HepG2 (cell line): ENCODE results near the gene SLC7A6OS. TPM values are rescaled to one million over a fixed set of nuclear protein-coding genes. Genes with fewer than 3 reads are reported as not detected.

Source experiments
- ELF1 ChIP-seq: sonication (generic); formaldehyde crosslinking; IDR thresholded peaks from 2 replicates; pipeline ENCODE4 v1.4.0; 2020; ENCODE audit warnings: missing genetic modification reagents
- EP300 ChIP-seq, 3 experiments: sonication (generic) in 1 of 3; formaldehyde crosslinking in 1 of 3; IDR thresholded peaks; 2 replicates each; pipeline versions ENCODE4 v1.5.1 to v1.6.1; 2011 to 2020; ENCODE audit warnings: low read depth in 2 of 3, low read length in 2 of 3, borderline replicate concordance in 1 of 3, improper control_type of control experiment in 1 of 3, mild to moderate bottlenecking in 1 of 3, missing genetic modification reagents in 1 of 3, moderate library complexity in 1 of 3
- HMG20A ChIP-seq: IDR thresholded peaks from 2 replicates; pipeline ENCODE4 v1.6.1; 2016; ENCODE audit warnings: borderline replicate concordance
- HNRNPL ChIP-seq: fragments of 200-400 bp; formaldehyde crosslinking; IDR thresholded peaks from 2 replicates; pipeline ENCODE4 v1.6.1; 2017; ENCODE audit warnings: mild to moderate bottlenecking, low read depth, low read length
- KLF9 ChIP-seq: IDR thresholded peaks from 2 replicates; pipeline ENCODE4 v1.6.1; 2016; ENCODE audit warnings: low read depth
- MIER2 ChIP-seq: IDR thresholded peaks from 2 replicates; pipeline ENCODE4 v1.6.1; 2016; ENCODE audit warnings: missing biosample characterization, missing genetic modification reagents
- MYNN ChIP-seq: sonication (generic); formaldehyde crosslinking; IDR thresholded peaks from 2 replicates; pipeline ENCODE4 v1.4.0; 2020; ENCODE audit warnings: mild to moderate bottlenecking, low read depth, missing genetic modification reagents
- SP4 ChIP-seq: sonication (generic); formaldehyde crosslinking; IDR thresholded peaks from 2 replicates; pipeline ENCODE4 v1.8.1; 2023; ENCODE audit warnings: mild to moderate bottlenecking, missing genetic modification reagents
- SRSF4 ChIP-seq: fragments of 200-400 bp; formaldehyde crosslinking; IDR thresholded peaks from one replicate; pipeline ENCODE4 v1.6.1; 2018; ENCODE audit warnings: mild to moderate bottlenecking, low read depth, low read length, moderate library complexity; ENCODE audit not compliant: poor library complexity, severe bottlenecking
- TGIF2 ChIP-seq: IDR thresholded peaks from 2 replicates; pipeline ENCODE4 v1.6.1; 2016; ENCODE audit warnings: control low read depth, missing compliant biosample characterization
- ZNF292 ChIP-seq: sonication (generic); formaldehyde crosslinking; IDR thresholded peaks from 2 replicates; pipeline ENCODE4 v1.8.1; 2022; ENCODE audit warnings: mild to moderate bottlenecking, low read depth, missing genetic modification reagents, borderline replicate concordance
- ZNF333 ChIP-seq: sonication (generic); formaldehyde crosslinking; IDR thresholded peaks from 2 replicates; pipeline ENCODE4 v1.4.0; 2020; ENCODE audit warnings: mild to moderate bottlenecking, missing genetic modification reagents, borderline replicate concordance
- ZNF451 ChIP-seq: sonication (generic); formaldehyde crosslinking; IDR thresholded peaks from 2 replicates; pipeline ENCODE4 v1.5.0; 2020; ENCODE audit warnings: mild to moderate bottlenecking, missing genetic modification reagents
- ZNF510 ChIP-seq: sonication (generic); formaldehyde crosslinking; IDR thresholded peaks from 2 replicates; pipeline ENCODE4 v1.4.0; 2020; ENCODE audit warnings: low read depth, mild to moderate bottlenecking, missing genetic modification reagents
- ZNF530 ChIP-seq: sonication (generic); formaldehyde crosslinking; IDR thresholded peaks from 2 replicates; pipeline ENCODE4 v1.5.0; 2020; ENCODE audit warnings: low read depth, mild to moderate bottlenecking, missing genetic modification reagents
- ZNF550 ChIP-seq: sonication (generic); formaldehyde crosslinking; IDR thresholded peaks from 2 replicates; pipeline ENCODE4 v1.4.0; 2020; ENCODE audit warnings: mild to moderate bottlenecking, missing genetic modification reagents, borderline replicate concordance
- ZNF672 ChIP-seq: sonication (generic); formaldehyde crosslinking; IDR thresholded peaks from 2 replicates; pipeline ENCODE4 v1.8.1; 2022; ENCODE audit warnings: missing genetic modification reagents
- ZNF737 ChIP-seq: sonication (generic); formaldehyde crosslinking; IDR thresholded peaks from 2 replicates; pipeline ENCODE4 v1.5.0; 2020; ENCODE audit warnings: missing genetic modification reagents, mild to moderate bottlenecking, borderline replicate concordance
- polyA plus RNA-seq, 8 experiments: library from polyadenylated mRNA; depleted of rRNA in 3 of 8; stranded (reverse) in 7 of 8; unstranded in 1 of 8; fragments of >200 nt; fragmentation: Illumina TruSeq in 4 of 8; extraction: Trizol in 4 of 8; gene quantifications; 2 replicates each; pipeline versions ENCODE4 v1.2.1 to v1.2.3, GENCODE V29; 2011 to 2016; ENCODE audit warnings: low read depth in 4 of 8, missing spikeins in 1 of 8, mixed read lengths in 1 of 8; ENCODE audit not compliant: insufficient read depth in 1 of 8
- total RNA-seq, 5 experiments: library from RNA; depleted of rRNA; stranded (reverse); fragments of >200 nt; fragmentation: Illumina TruSeq; extraction: Trizol; gene quantifications; 2 replicates each; pipeline ENCODE4 v1.2.3, GENCODE V29; 2016; ENCODE audit warnings: low read depth in 1 of 5
- TF ChIP-seq, protein P1 (sequence below): sonication (generic); formaldehyde crosslinking; IDR thresholded peaks from 2 replicates; pipeline ENCODE4 v1.4.0; 2020; ENCODE audit warnings: missing genetic modification reagents
- TF ChIP-seq, protein P2 (sequence below): sonication (generic); formaldehyde crosslinking; IDR thresholded peaks from 2 replicates; pipeline ENCODE4 v1.5.0; 2020; ENCODE audit warnings: mild to moderate bottlenecking, missing genetic modification reagents, moderate library complexity
- TF ChIP-seq, protein P3 (sequence below): sonication (generic); formaldehyde crosslinking; IDR thresholded peaks from 2 replicates; pipeline ENCODE4 v1.4.0; 2020; ENCODE audit warnings: missing genetic modification reagents
- TF ChIP-seq, protein P4 (sequence below): IDR thresholded peaks from 2 replicates; pipeline ENCODE4 v1.6.1; 2016
- TF ChIP-seq, protein P5 (sequence below): sonication (generic); formaldehyde crosslinking; IDR thresholded peaks from 2 replicates; pipeline ENCODE4 v1.8.0; 2022; ENCODE audit warnings: missing genetic modification reagents, mild to moderate bottlenecking, inconsistent platforms, borderline replicate concordance
- TF ChIP-seq, protein P6 (sequence below): sonication (generic); formaldehyde crosslinking; IDR thresholded peaks from 2 replicates; pipeline ENCODE4 v1.4.0; 2020; ENCODE audit warnings: mild to moderate bottlenecking, missing genetic modification reagents

Gene SLC7A6OS
- total and polyA plus RNA-seq, 2 of the 13 experiments (the other 11 are each of a cell fraction or from before 2014, with no cell fraction given), result 11.2 to 21.5 TPM

DNA sequence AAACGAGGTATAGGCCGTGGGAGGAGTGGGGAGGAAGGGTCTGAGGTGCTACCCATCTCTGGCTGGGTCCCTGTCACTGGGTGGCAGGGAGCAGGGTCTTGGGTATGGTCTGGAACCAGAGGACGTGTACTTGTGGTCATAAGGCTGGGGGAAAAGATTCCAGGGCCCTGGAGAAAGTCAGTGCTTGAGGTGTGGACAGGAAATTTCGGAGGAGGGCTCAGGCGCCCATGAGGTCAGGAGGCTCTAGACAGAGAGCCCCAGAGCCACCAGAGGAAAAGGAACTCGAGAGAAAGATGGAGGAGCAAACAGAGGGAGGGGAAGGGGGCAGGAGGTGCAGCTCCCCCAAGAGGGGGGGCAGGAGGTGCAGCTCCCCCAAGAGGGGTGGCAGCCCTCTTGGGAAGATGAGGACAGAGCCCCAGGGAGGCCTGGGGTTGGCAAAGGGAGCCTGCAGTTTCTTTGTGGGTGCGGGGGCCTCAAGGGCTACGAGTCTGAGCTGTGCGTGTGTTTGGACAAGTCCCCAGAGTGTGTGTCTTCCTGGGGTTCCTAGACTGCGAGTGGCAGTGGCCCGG, 47.1 kb downstream of the SLC7A6OS start (continued):
- TF ChIP-seq, protein P1, sequence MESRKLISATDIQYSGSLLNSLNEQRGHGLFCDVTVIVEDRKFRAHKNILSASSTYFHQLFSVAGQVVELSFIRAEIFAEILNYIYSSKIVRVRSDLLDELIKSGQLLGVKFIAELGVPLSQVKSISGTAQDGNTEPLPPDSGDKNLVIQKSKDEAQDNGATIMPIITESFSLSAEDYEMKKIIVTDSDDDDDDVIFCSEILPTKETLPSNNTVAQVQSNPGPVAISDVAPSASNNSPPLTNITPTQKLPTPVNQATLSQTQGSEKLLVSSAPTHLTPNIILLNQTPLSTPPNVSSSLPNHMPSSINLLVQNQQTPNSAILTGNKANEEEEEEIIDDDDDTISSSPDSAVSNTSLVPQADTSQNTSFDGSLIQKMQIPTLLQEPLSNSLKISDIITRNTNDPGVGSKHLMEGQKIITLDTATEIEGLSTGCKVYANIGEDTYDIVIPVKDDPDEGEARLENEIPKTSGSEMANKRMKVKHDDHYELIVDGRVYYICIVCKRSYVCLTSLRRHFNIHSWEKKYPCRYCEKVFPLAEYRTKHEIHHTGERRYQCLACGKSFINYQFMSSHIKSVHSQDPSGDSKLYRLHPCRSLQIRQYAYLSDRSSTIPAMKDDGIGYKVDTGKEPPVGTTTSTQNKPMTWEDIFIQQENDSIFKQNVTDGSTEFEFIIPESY, result no peak
- TF ChIP-seq HMG20A (CRISPR knock-in tag) (no peak), ZNF550 (CRISPR knock-in tag) (0 out of 2 replicates have a peak, but pooled peaks have one; percentile 38), ZNF530 (CRISPR knock-in tag) (no peak), ZNF510 (no peak), ZNF292 (CRISPR knock-in tag) (no peak), SRSF4 (no peak), TGIF2 (CRISPR knock-in tag) (no peak), ZNF333 (CRISPR knock-in tag) (peak; percentile 76; the same call in 1 of the 2 replicates), HNRNPL (0 out of 2 replicates have a peak, but pooled peaks have one; percentile 29), ZNF672 (CRISPR knock-in tag) (no peak), SP4 (CRISPR knock-in tag) (no peak), ELF1 (CRISPR knock-in tag) (no peak), EP300 (IDR thresholded peaks at IDR 0.05; ENCODE audit: low read depth in 2 of 2, low read length in 2 of 2) (0 out of 4 replicates have a peak, but pooled peaks of 1 of the 2 experiments have one; percentile 4), EP300 (CRISPR knock-in tag; IDR thresholded peaks at IDR 0.05; ENCODE audit: borderline replicate concordance) (no peak), ZNF737 (CRISPR knock-in tag) (no peak), MIER2 (no peak), KLF9 (CRISPR knock-in tag) (no peak), MYNN (0 out of 2 replicates have a peak, but pooled peaks have one; percentile 39), ZNF451 (CRISPR knock-in tag) (no peak)
- TF ChIP-seq, protein P2, sequence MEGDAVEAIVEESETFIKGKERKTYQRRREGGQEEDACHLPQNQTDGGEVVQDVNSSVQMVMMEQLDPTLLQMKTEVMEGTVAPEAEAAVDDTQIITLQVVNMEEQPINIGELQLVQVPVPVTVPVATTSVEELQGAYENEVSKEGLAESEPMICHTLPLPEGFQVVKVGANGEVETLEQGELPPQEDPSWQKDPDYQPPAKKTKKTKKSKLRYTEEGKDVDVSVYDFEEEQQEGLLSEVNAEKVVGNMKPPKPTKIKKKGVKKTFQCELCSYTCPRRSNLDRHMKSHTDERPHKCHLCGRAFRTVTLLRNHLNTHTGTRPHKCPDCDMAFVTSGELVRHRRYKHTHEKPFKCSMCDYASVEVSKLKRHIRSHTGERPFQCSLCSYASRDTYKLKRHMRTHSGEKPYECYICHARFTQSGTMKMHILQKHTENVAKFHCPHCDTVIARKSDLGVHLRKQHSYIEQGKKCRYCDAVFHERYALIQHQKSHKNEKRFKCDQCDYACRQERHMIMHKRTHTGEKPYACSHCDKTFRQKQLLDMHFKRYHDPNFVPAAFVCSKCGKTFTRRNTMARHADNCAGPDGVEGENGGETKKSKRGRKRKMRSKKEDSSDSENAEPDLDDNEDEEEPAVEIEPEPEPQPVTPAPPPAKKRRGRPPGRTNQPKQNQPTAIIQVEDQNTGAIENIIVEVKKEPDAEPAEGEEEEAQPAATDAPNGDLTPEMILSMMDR, result no peak
- TF ChIP-seq, protein P3, sequence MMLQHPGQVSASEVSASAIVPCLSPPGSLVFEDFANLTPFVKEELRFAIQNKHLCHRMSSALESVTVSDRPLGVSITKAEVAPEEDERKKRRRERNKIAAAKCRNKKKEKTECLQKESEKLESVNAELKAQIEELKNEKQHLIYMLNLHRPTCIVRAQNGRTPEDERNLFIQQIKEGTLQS (CRISPR knock-in tag), result no peak
- TF ChIP-seq, protein P4, sequence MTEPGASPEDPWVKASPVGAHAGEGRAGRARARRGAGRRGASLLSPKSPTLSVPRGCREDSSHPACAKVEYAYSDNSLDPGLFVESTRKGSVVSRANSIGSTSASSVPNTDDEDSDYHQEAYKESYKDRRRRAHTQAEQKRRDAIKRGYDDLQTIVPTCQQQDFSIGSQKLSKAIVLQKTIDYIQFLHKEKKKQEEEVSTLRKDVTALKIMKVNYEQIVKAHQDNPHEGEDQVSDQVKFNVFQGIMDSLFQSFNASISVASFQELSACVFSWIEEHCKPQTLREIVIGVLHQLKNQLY, result no peak; the same call in 1 of the 2 replicates
- TF ChIP-seq, protein P5, sequence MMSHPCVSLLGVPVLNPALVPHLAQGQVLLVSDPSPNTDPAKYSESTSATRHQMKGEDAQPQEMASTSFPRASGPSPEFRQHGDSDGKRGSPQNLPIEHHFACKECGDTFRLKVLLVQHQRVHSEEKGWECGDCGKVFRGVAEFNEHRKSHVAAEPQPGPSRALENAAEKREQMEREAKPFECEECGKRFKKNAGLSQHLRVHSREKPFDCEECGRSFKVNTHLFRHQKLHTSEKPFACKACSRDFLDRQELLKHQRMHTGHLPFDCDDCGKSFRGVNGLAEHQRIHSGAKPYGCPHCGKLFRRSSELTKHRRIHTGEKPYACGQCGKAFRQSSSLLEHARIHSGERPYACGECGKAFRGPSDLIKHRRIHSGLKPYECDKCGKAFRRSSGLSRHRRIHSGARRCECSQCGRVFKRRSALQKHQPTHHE (CRISPR knock-in tag), result no peak
- TF ChIP-seq, protein P6, sequence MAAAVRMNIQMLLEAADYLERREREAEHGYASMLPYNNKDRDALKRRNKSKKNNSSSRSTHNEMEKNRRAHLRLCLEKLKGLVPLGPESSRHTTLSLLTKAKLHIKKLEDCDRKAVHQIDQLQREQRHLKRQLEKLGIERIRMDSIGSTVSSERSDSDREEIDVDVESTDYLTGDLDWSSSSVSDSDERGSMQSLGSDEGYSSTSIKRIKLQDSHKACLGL, result peak; percentile 53; the same call in 1 of the 2 replicates
